GM23248 (cell line): ENCODE results near the gene CLCNKB. TPM values are rescaled to one million over a fixed set of nuclear protein-coding genes. Genes with fewer than 3 reads are reported as not detected.

Experiments used
- DNase-seq: peaks from one replicate; pipeline ENCODE4 v3.0.0-alpha.2; 2015
- H2AFZ ChIP-seq: fragments of 200-600 bp; sonication (generic); 2 replicates; pipeline ENCODE4 v1.6.1; 2016; ENCODE audit warnings: antibody characterized with exemption
- H3F3A ChIP-seq: fragments of 200-600 bp; sonication (generic); 2 replicates; pipeline ENCODE4 v1.6.1; 2016; ENCODE audit warnings: mild to moderate bottlenecking, antibody characterized with exemption, mixed run types; ENCODE audit not compliant: insufficient read depth
- H3K27ac ChIP-seq: fragments of 200-600 bp; sonication (generic); 2 replicates; pipeline ENCODE4 v1.5.1; 2016; ENCODE audit warnings: mild to moderate bottlenecking
- H3K27me3 ChIP-seq: fragments of 200-600 bp; sonication (generic); replicated peaks from 2 replicates; pipeline ENCODE4 v1.6.1; 2016; ENCODE audit warnings: mild to moderate bottlenecking; ENCODE audit not compliant: insufficient read depth
- H3K36me3 ChIP-seq: fragments of 200-600 bp; sonication (generic); 2 replicates; pipeline ENCODE4 v1.6.1; 2016; ENCODE audit warnings: low read depth, mild to moderate bottlenecking
- H3K4me1 ChIP-seq: fragments of 200-600 bp; sonication (generic); 2 replicates; pipeline ENCODE4 v1.6.1; 2016; ENCODE audit warnings: mild to moderate bottlenecking; ENCODE audit not compliant: insufficient read depth
- H3K4me2 ChIP-seq: fragments of 200-600 bp; sonication (generic); one replicate; pipeline ENCODE4 v1.6.1; 2016; ENCODE audit warnings: mild to moderate bottlenecking; ENCODE audit not compliant: unreplicated experiment
- H3K4me3 ChIP-seq: fragments of 200-600 bp; sonication (generic); 2 replicates; pipeline ENCODE4 v1.5.1; 2016; ENCODE audit warnings: mild to moderate bottlenecking
- H3K79me2 ChIP-seq: fragments of 200-600 bp; sonication (generic); 2 replicates; pipeline ENCODE4 v1.6.1; 2016; ENCODE audit warnings: mild to moderate bottlenecking; ENCODE audit not compliant: insufficient read depth
- H3K9ac ChIP-seq: fragments of 200-600 bp; sonication (generic); 2 replicates; pipeline ENCODE4 v1.6.1; 2016; ENCODE audit warnings: mild to moderate bottlenecking
- H3K9me2 ChIP-seq: fragments of 200-600 bp; sonication (generic); 2 replicates; pipeline ENCODE4 v1.6.1; 2016; ENCODE audit warnings: mixed run types, mild to moderate bottlenecking, moderate library complexity; ENCODE audit not compliant: insufficient read depth
- H3K9me3 ChIP-seq: fragments of 200-600 bp; sonication (generic); one replicate; pipeline ENCODE4 v1.6.1; 2017; ENCODE audit warnings: low read depth
- H4K20me1 ChIP-seq: fragments of 200-600 bp; sonication (generic); 2 replicates; pipeline ENCODE4 v1.6.0; 2016; ENCODE audit not compliant: insufficient read depth
- EZH2 ChIP-seq: fragments of 200-600 bp; sonication (generic); IDR thresholded peaks from 2 replicates; pipeline ENCODE4 v1.6.1; 2018; ENCODE audit warnings: antibody characterized with exemption, mild to moderate bottlenecking; ENCODE audit not compliant: insufficient read depth, poor library complexity, severe bottlenecking
- EZH2phosphoT487 ChIP-seq: fragments of 200-600 bp; sonication (generic); IDR thresholded peaks from 2 replicates; pipeline ENCODE4 v1.6.1; 2018; ENCODE audit warnings: antibody characterized with exemption, moderate library complexity, mild to moderate bottlenecking, low read depth; ENCODE audit not compliant: insufficient read depth
- WGBS, 2 experiments: methylation state at CpG; one replicate each; pipeline ENCODE4 v1.1.6; 2015 to 2017; ENCODE audit warnings: low lambda C conversion rate in 2 of 2, low coverage in 1 of 2; ENCODE audit errors: missing lambda C conversion rate in 2 of 2; 5-methylcytosine and 5-hydroxymethylcytosine counted together
- in situ Hi-C: fragments of 300-500 bp; cut with MboI; formaldehyde crosslinking; loops from 2 replicates; pipeline ENCODE4 v1.15.0; 2020
- polyA plus RNA-seq: library from polyadenylated mRNA; unstranded; fragments of >200 nt; fragmentation: Nextera tagmentation; extraction: Ambion mirVana; gene quantifications from 2 replicates; pipeline ENCODE4 v1.2.1, GENCODE V29; 2016
- total RNA-seq: library from RNA; depleted of rRNA; stranded (reverse); fragments of >200 nt; shearing (Covaris generic); gene quantifications from 2 replicates; pipeline ENCODE4 v1.2.3, GENCODE V29; 2014

CLCNKB gene
- total and polyA plus RNA-seq, 2 experiments from 2014 or later: not detected

- Histone ChIP-seq H3K4me3 (no peak overlapping the region), H3K4me2 (no peak overlapping the region), H4K20me1 (no peaks in the 10 kb centered on the region), H3K36me3 (no peaks in the 10 kb centered on the region), H2AFZ (no peak overlapping the region), H3K27me3 (peaks cover 7% of the 10 kb centered on the region; the same call in 1 of the 2 replicates), H3K4me1 (no peaks in the 10 kb centered on the region), H3K9me2 (no peaks in the 10 kb centered on the region), H3F3A (no peaks in the 10 kb centered on the region), H3K27ac (no peak overlapping the region), H3K9me3 (no peaks in the 10 kb centered on the region), H3K79me2 (no peaks in the 10 kb centered on the region), H3K9ac (no peak overlapping the region)
- in situ Hi-C loops: no loop called here
- TF ChIP-seq EZH2phosphoT487 (no peak), EZH2 (no peak)
- peak; percentile 83 for DNase-seq
- 56 to 67% methylated on average over 9 to 11 of the region's 11 CpGs for WGBS, 2 experiments
Measured at GRCh38 chr1:16068356-16069270, 25.0 kb downstream of the CLCNKB start.

GRCh38 chr1:16070640-16071355 is 27.2 kb downstream of the CLCNKB start:
- Histone ChIP-seq H3K27me3 (no peaks in the 10 kb centered on the region), H3K4me2 (no peak overlapping the region), H3K27ac (no peak overlapping the region), H3K9me3 (no peaks in the 10 kb centered on the region), H3K4me3 (no peak overlapping the region), H3K79me2 (no peaks in the 10 kb centered on the region), H3F3A (peaks cover 5% of the 10 kb centered on the region), H3K9me2 (no peaks in the 10 kb centered on the region), H3K9ac (no peak overlapping the region), H2AFZ (no peak overlapping the region), H3K4me1 (peaks cover 11% of the 10 kb centered on the region), H4K20me1 (no peaks in the 10 kb centered on the region), H3K36me3 (no peaks in the 10 kb centered on the region)
- WGBS, 2 experiments: 88 to 90% methylated on average over 9 of the region's 9 CpGs
- TF ChIP-seq EZH2phosphoT487 (no peak), EZH2 (no peak)
- DNase-seq: no peak
- in situ Hi-C loops: no loop called here

DNA sequence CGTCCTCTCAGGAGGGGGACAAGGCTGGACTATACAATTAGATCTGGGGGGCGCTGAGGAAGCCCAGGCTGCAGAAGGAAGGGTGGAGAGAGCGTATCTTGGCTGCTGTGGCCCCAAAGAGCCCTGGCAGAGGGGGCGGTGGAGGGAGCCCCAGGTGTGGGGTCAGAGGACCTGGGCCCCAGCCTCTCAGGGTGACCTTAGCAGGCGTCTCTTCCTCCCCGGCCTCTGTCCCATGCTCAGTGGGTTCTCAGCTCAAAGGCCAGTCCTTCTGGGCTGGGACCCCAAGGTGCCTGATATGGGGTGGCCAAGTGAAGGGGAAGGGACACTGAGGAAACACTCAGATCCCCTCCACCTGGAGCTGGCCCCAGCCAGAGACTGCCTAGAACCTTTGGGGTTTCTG is 28.0 kb downstream of the CLCNKB start:
- no peak for DNase-seq

GRCh38 chr1:16072095-16072494 is 28.5 kb downstream of the CLCNKB start:
- Histone ChIP-seq H3F3A (peaks cover 16% of the 10 kb centered on the region), H3K27ac (no peak overlapping the region), H3K4me1 (peaks cover 23% of the 10 kb centered on the region), H3K4me3 (no peak overlapping the region), H3K9ac (no peak overlapping the region), H3K79me2 (no peaks in the 10 kb centered on the region), H4K20me1 (no peaks in the 10 kb centered on the region), H3K4me2 (no peak overlapping the region), H3K27me3 (no peaks in the 10 kb centered on the region), H3K9me3 (no peaks in the 10 kb centered on the region), H3K9me2 (no peaks in the 10 kb centered on the region), H2AFZ (no peak overlapping the region), H3K36me3 (no peaks in the 10 kb centered on the region)
- DNase-seq: no peak
- in situ Hi-C loops: no loop called here
- TF ChIP-seq EZH2: no peak
- no peak for TF ChIP-seq EZH2phosphoT487
- 98 to 99% methylated on average over 5 of the region's 5 CpGs for WGBS, 2 experiments

More for the DNA sequence above, 28.0 kb downstream of the CLCNKB start:
- 98 to 100% methylated on average over 6 of the region's 6 CpGs for WGBS, 2 experiments
- no peak for TF ChIP-seq EZH2phosphoT487
- TF ChIP-seq EZH2: no peak
- Histone ChIP-seq H2AFZ (no peak overlapping the region), H3K4me2 (no peak overlapping the region), H3K9me3 (no peaks in the 10 kb centered on the region), H3K9me2 (no peaks in the 10 kb centered on the region), H3K27ac (no peak overlapping the region), H3K36me3 (no peaks in the 10 kb centered on the region), H3K27me3 (no peaks in the 10 kb centered on the region), H3F3A (peaks cover 14% of the 10 kb centered on the region), H4K20me1 (no peaks in the 10 kb centered on the region), H3K79me2 (no peaks in the 10 kb centered on the region), H3K9ac (no peak overlapping the region), H3K4me3 (no peak overlapping the region), H3K4me1 (peaks cover 19% of the 10 kb centered on the region)
- in situ Hi-C loops: no loop called here
